ENCODE measurements around the gene RASA3. TPM values are rescaled to one million over a fixed set of nuclear protein-coding genes. Genes with fewer than 3 reads are reported as not detected.
A peak's percentile ranks its signal among the peaks of the same experiment; 100 is the strongest.

The RASA3 gene
- total RNA-seq, 1 donor, result 36.1 TPM

- no peak overlapping the region for H3K4me3 ChIP-seq (ENCODE audit: low read depth, low read length)
- no peak for TF ChIP-seq CTCF (IDR thresholded peaks at IDR 0.05; ENCODE audit: insufficient read depth, low read length)
- no peak for DNase-seq (ENCODE audit: low read depth)
These were observed 181.8 kb downstream of the RASA3 start for GRCh38 chr13:113950451-113951245.

GRCh38 chr13:113949546-113949945 is 182.9 kb downstream of the RASA3 start:
- no peak for TF ChIP-seq CTCF (IDR thresholded peaks at IDR 0.05; ENCODE audit: insufficient read depth, low read length)
- DNase-seq (ENCODE audit: low read depth), result no peak
- no peak overlapping the region for H3K4me3 ChIP-seq (ENCODE audit: low read depth, low read length)

DNA sequence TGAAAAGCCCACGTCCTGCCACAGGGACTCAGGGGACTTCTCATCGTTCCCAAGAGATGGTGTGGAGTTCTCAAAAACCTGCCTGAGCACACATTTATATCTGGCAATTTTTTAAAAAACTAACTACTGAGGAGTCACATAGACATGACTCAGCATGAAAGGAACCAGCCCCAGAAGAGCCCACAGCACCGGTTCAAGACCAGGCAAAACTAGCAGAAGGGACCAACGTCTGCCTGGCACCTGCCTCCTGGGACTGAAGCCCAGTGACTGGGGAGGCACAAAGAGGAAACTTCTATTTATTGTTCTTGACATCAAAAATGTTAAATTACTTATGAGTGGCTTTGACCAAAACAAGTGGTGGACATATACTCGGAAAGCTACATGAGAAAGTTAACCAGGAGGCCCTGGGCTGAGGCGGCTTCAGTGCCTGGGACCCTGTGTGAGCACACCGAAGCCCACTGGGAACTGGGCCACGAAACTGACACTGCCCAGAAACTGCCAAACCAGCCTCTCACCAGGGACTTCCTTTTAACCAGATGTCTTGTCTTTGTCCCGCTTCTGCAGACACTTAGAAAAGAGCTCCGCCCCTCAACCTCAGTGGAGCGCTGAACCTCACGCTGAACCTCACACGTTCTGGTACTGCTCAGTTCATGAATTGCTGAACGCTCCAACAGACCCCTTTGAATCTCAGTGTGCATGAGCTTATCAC is 184.2 kb downstream of the RASA3 start:
- TF ChIP-seq CTCF (IDR thresholded peaks at IDR 0.05; ENCODE audit: insufficient read depth, low read length), result no peak
- DNase-seq (ENCODE audit: low read depth), result no peak

GRCh38 chr13:113947311-113948033 is 185.0 kb downstream of the RASA3 start:
- peak; percentile 74 for DNase-seq (ENCODE audit: low read depth)
- no peak overlapping the region for H3K4me3 ChIP-seq (ENCODE audit: low read depth, low read length)
- TF ChIP-seq CTCF (IDR thresholded peaks at IDR 0.05; ENCODE audit: insufficient read depth, low read length), result peak; percentile 92

More for the DNA sequence above, 184.2 kb downstream of the RASA3 start:
- H3K4me3 ChIP-seq (ENCODE audit: low read depth, low read length), result no peak overlapping the region

- no peak for TF ChIP-seq CTCF (IDR thresholded peaks at IDR 0.05; ENCODE audit: insufficient read depth, low read length)
- DNase-seq (ENCODE audit: low read depth), result no peak
These were observed 185.8 kb downstream of the RASA3 start for GRCh38 chr13:113946409-113947181.

DNA sequence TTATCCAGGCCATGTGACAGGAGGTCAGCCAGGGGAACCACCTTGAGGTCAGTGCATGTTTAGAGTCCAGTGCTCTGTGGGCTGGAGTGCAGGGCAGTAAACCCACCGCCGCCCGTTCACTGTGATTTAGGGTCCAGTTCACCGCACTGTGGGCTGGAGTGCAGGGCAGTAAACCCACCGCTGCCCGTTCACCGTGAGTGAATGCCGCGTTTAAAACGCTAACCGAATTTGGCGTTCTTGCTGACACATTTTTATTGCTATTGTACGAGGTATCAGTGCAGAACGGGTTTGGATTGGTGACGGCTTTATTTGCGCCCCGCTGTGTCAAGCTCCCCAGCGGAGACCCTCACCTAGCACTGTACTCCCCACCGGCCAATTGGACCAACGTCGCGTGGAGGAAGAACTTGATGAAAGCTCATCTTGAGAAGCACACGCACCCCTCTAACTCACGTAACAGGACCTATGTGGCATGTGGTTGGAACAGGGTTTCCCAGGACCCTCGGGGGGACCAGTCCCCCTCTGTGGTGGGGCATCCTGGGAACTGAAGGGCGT is 186.5 kb downstream of the RASA3 start:
- TF ChIP-seq CTCF (IDR thresholded peaks at IDR 0.05; ENCODE audit: insufficient read depth, low read length), result no peak
- no peak overlapping the region for H3K4me3 ChIP-seq (ENCODE audit: low read depth, low read length)
- DNase-seq (ENCODE audit: low read depth), result no peak

More at GRCh38 chr13:113946409-113947181, 185.8 kb downstream of the RASA3 start:
- no peak overlapping the region for H3K4me3 ChIP-seq (ENCODE audit: low read depth, low read length)

Data from fibroblast of the aortic adventitia (primary cell).